HepG2 (cell line): ENCODE results near the gene IRAK2. TPM values are rescaled to one million over a fixed set of nuclear protein-coding genes. Genes with fewer than 3 reads are reported as not detected.

ENCODE experiments used
- CBFB ChIP-seq: sonication (generic); formaldehyde crosslinking; IDR thresholded peaks from 2 replicates; pipeline ENCODE4 v1.4.0; 2020; ENCODE audit warnings: missing genetic modification reagents
- HES4 ChIP-seq: sonication (generic); formaldehyde crosslinking; IDR thresholded peaks from 2 replicates; pipeline ENCODE4 v1.9.0; 2021; ENCODE audit warnings: mild to moderate bottlenecking, missing genetic modification reagents, borderline replicate concordance
- HOXA3 ChIP-seq: sonication (generic); formaldehyde crosslinking; IDR thresholded peaks from 2 replicates; pipeline ENCODE4 v1.5.0; 2020; ENCODE audit warnings: missing genetic modification reagents
- KDM5B ChIP-seq: sonication (generic); formaldehyde crosslinking; IDR thresholded peaks from 2 replicates; pipeline ENCODE4 v1.4.0; 2020; ENCODE audit warnings: missing genetic modification reagents, mild to moderate bottlenecking, borderline replicate concordance
- POLR2AphosphoS2 ChIP-seq: IDR thresholded peaks from 2 replicates; pipeline ENCODE4 v1.6.1; 2011; ENCODE audit warnings: low read depth, low read length, improper control_type of control experiment
- REPIN1 ChIP-seq: sonication (generic); formaldehyde crosslinking; IDR thresholded peaks from 2 replicates; pipeline ENCODE4 v1.8.0; 2022; ENCODE audit warnings: missing genetic modification reagents, low read depth, mild to moderate bottlenecking, borderline replicate concordance
- TRIM22 ChIP-seq: fragments of 450-650 bp; IDR thresholded peaks from 2 replicates; pipeline ENCODE4 v1.6.1; 2017
- YEATS4 ChIP-seq: sonication (generic); formaldehyde crosslinking; IDR thresholded peaks from 2 replicates; pipeline ENCODE4 v1.4.0; 2020; ENCODE audit warnings: missing genetic modification reagents, borderline replicate concordance
- ZNF260 ChIP-seq: sonication (generic); formaldehyde crosslinking; IDR thresholded peaks from 2 replicates; pipeline ENCODE4 v1.4.0; 2020; ENCODE audit warnings: missing genetic modification reagents, low read depth, mild to moderate bottlenecking, borderline replicate concordance
- ZNF441 ChIP-seq: sonication (generic); formaldehyde crosslinking; IDR thresholded peaks from 2 replicates; pipeline ENCODE4 v1.7.0; 2021; ENCODE audit warnings: missing genetic modification reagents, borderline replicate concordance
- ZNF501 ChIP-seq: sonication (generic); formaldehyde crosslinking; IDR thresholded peaks from 2 replicates; pipeline ENCODE4 v1.5.1; 2020; ENCODE audit warnings: mild to moderate bottlenecking, moderate library complexity, missing genetic modification reagents
- ZNF546 ChIP-seq: sonication (generic); formaldehyde crosslinking; conservative IDR thresholded peaks from 2 replicates; pipeline ENCODE4 v1.8.1; 2023; ENCODE audit warnings: mild to moderate bottlenecking, missing genetic modification reagents
- ZNF556 ChIP-seq: sonication (generic); formaldehyde crosslinking; IDR thresholded peaks from 2 replicates; pipeline ENCODE4 v1.4.0; 2020; ENCODE audit warnings: mild to moderate bottlenecking, missing genetic modification reagents, borderline replicate concordance
- ZNF687 ChIP-seq: sonication (generic); formaldehyde crosslinking; IDR thresholded peaks from 2 replicates; pipeline ENCODE4 v1.5.1; 2020; ENCODE audit warnings: mild to moderate bottlenecking, missing genetic modification reagents, moderate library complexity
- polyA plus RNA-seq, 8 experiments: library from polyadenylated mRNA; depleted of rRNA in 3 of 8; stranded (reverse) in 7 of 8; unstranded in 1 of 8; fragments of >200 nt; fragmentation: Illumina TruSeq in 4 of 8; extraction: Trizol in 4 of 8; gene quantifications; 2 replicates each; pipeline versions ENCODE4 v1.2.1 to v1.2.3, GENCODE V29; 2011 to 2016; ENCODE audit warnings: low read depth in 4 of 8, missing spikeins in 1 of 8, mixed read lengths in 1 of 8; ENCODE audit not compliant: insufficient read depth in 1 of 8
- total RNA-seq, 5 experiments: library from RNA; depleted of rRNA; stranded (reverse); fragments of >200 nt; fragmentation: Illumina TruSeq; extraction: Trizol; gene quantifications; 2 replicates each; pipeline ENCODE4 v1.2.3, GENCODE V29; 2016; ENCODE audit warnings: low read depth in 1 of 5
- TF ChIP-seq, protein P1 (sequence below): sonication (generic); formaldehyde crosslinking; IDR thresholded peaks from 2 replicates; pipeline ENCODE4 v1.5.0; 2020; ENCODE audit warnings: mild to moderate bottlenecking, missing genetic modification reagents, borderline replicate concordance

Gene IRAK2
- total and polyA plus RNA-seq, 2 of the 13 experiments (the other 11 are each of a cell fraction or from before 2014, with no cell fraction given), result 13.1 to 23.3 TPM

- peak; percentile 92 for TF ChIP-seq ZNF501 (CRISPR knock-in tag)
- TF ChIP-seq CBFB, result no peak; the same call in 1 of the 2 replicates
- TF ChIP-seq ZNF556 (CRISPR knock-in tag), result no peak
- no peak for TF ChIP-seq ZNF260 (CRISPR knock-in tag)
- TF ChIP-seq TRIM22, result no peak
- no peak for TF ChIP-seq KDM5B (CRISPR knock-in tag)
- TF ChIP-seq POLR2AphosphoS2, result no peak
- peak; percentile 91 for TF ChIP-seq YEATS4
- peak; percentile 84; the same call in 1 of the 2 replicates for TF ChIP-seq HES4 (CRISPR knock-in tag)
- TF ChIP-seq HOXA3, result peak; percentile 88
- TF ChIP-seq ZNF441 (CRISPR knock-in tag), result peak; percentile 44; the same call in 1 of the 2 replicates
- TF ChIP-seq ZNF546 (CRISPR knock-in tag), result no peak
- TF ChIP-seq, protein P1, sequence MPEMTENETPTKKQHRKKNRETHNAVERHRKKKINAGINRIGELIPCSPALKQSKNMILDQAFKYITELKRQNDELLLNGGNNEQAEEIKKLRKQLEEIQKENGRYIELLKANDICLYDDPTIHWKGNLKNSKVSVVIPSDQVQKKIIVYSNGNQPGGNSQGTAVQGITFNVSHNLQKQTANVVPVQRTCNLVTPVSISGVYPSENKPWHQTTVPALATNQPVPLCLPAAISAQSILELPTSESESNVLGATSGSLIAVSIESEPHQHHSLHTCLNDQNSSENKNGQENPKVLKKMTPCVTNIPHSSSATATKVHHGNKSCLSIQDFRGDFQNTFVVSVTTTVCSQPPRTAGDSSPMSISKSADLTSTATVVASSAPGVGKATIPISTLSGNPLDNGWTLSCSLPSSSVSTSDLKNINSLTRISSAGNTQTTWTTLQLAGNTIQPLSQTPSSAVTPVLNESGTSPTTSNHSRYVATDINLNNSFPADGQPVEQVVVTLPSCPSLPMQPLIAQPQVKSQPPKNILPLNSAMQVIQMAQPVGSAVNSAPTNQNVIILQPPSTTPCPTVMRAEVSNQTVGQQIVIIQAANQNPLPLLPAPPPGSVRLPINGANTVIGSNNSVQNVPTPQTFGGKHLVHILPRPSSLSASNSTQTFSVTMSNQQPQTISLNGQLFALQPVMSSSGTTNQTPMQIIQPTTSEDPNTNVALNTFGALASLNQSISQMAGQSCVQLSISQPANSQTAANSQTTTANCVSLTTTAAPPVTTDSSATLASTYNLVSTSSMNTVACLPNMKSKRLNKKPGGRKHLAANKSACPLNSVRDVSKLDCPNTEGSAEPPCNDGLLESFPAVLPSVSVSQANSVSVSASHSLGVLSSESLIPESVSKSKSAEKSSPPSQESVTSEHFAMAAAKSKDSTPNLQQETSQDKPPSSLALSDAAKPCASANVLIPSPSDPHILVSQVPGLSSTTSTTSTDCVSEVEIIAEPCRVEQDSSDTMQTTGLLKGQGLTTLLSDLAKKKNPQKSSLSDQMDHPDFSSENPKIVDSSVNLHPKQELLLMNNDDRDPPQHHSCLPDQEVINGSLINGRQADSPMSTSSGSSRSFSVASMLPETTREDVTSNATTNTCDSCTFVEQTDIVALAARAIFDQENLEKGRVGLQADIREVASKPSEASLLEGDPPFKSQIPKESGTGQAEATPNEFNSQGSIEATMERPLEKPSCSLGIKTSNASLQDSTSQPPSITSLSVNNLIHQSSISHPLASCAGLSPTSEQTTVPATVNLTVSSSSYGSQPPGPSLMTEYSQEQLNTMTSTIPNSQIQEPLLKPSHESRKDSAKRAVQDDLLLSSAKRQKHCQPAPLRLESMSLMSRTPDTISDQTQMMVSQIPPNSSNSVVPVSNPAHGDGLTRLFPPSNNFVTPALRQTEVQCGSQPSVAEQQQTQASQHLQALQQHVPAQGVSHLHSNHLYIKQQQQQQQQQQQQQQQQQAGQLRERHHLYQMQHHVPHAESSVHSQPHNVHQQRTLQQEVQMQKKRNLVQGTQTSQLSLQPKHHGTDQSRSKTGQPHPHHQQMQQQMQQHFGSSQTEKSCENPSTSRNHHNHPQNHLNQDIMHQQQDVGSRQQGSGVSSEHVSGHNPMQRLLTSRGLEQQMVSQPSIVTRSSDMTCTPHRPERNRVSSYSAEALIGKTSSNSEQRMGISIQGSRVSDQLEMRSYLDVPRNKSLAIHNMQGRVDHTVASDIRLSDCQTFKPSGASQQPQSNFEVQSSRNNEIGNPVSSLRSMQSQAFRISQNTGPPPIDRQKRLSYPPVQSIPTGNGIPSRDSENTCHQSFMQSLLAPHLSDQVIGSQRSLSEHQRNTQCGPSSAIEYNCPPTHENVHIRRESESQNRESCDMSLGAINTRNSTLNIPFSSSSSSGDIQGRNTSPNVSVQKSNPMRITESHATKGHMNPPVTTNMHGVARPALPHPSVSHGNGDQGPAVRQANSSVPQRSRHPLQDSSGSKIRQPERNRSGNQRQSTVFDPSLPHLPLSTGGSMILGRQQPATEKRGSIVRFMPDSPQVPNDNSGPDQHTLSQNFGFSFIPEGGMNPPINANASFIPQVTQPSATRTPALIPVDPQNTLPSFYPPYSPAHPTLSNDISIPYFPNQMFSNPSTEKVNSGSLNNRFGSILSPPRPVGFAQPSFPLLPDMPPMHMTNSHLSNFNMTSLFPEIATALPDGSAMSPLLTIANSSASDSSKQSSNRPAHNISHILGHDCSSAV, result no peak
- peak; percentile 92 for TF ChIP-seq ZNF687 (CRISPR knock-in tag)
- 0 out of 2 replicates have a peak, but pooled peaks have one; percentile 4 for TF ChIP-seq REPIN1 (CRISPR knock-in tag)
Measured at GRCh38 chr3:10115326-10116137, 49.2 kb upstream of the IRAK2 start, which contains the start of gene BRK1 (continued).
